PC-3 (cell line): ENCODE measurements around the gene ZNF316. TPM values are rescaled to one million over a fixed set of nuclear protein-coding genes. Genes with fewer than 3 reads are reported as not detected.

ENCODE experiments used
- ATAC-seq: fragments of 200-7000 bp; cut with Tn5 transposase; 2 replicates; pipeline ENCODE4 v1.9.1; 2020; ENCODE audit warnings: mild to moderate bottlenecking, moderate library complexity
- BruUV-seq: library from RNA; stranded (reverse); fragments of 400-500 nt; replicated peaks from 2 replicates; lab custom pipeline; 2021; lab: Mats Ljungman, UMichigan
- CTCF ChIA-PET: fragments of 300-600 bp; sonication (Branson Sonifier 250); formaldehyde crosslinking; loops from one replicate; lab custom pipeline; 2022; ENCODE audit warnings: antibody characterized with exemption; lab: Charles Lee
- POLR2A ChIA-PET: fragments of 300-600 bp; sonication (Branson Sonifier 250); formaldehyde crosslinking; loops from one replicate; lab custom pipeline; 2022; ENCODE audit warnings: antibody characterized with exemption; ENCODE audit not compliant: unreplicated experiment; lab: Charles Lee
- DNase-seq: peaks from one replicate; pipeline ENCODE4 v3.0.0-alpha.2; 2015
- H2AFZ ChIP-seq: fragments of 300-600 bp; sonication (generic); 2 replicates; pipeline ENCODE4 v1.6.0; 2016; ENCODE audit warnings: antibody characterized with exemption, low read length
- H3F3A ChIP-seq: fragments of 300-600 bp; sonication (generic); one replicate; pipeline ENCODE4 v1.6.0; 2017; ENCODE audit warnings: antibody characterized with exemption, low read length, control low read depth, mild to moderate bottlenecking; ENCODE audit not compliant: unreplicated experiment
- H3K27ac ChIP-seq: fragments of 300-600 bp; sonication (generic); 2 replicates; pipeline ENCODE4 v1.5.1; 2016; ENCODE audit warnings: mild to moderate bottlenecking, low read length
- H3K27me3 ChIP-seq: fragments of 300-600 bp; sonication (generic); 2 replicates; pipeline ENCODE4 v1.6.1; 2016; ENCODE audit warnings: low read length, mixed read lengths
- H3K36me3 ChIP-seq: fragments of 300-600 bp; sonication (generic); 2 replicates; pipeline ENCODE4 v1.6.1; 2016; ENCODE audit warnings: low read depth, mixed run types, low read length, mixed read lengths
- H3K4me1 ChIP-seq: fragments of 300-600 bp; sonication (generic); 2 replicates; pipeline ENCODE4 v1.5.1; 2016; ENCODE audit warnings: low read length; ENCODE audit not compliant: insufficient read depth
- H3K4me2 ChIP-seq: fragments of 300-600 bp; sonication (generic); 2 replicates; pipeline ENCODE4 v1.6.0; 2016; ENCODE audit warnings: low read length
- H3K4me3 ChIP-seq: fragments of 300-600 bp; sonication (generic); 2 replicates; pipeline ENCODE4 v1.5.1; 2016; ENCODE audit warnings: mild to moderate bottlenecking, low read length, mixed read lengths
- H3K79me2 ChIP-seq: fragments of 300-600 bp; sonication (generic); 2 replicates; pipeline ENCODE4 v1.6.1; 2017; ENCODE audit warnings: low read length, mixed read lengths
- H3K9ac ChIP-seq: fragments of 300-600 bp; sonication (generic); 2 replicates; pipeline ENCODE4 v1.6.0; 2016; ENCODE audit warnings: mild to moderate bottlenecking, low read length
- H3K9me2 ChIP-seq: fragments of 300-600 bp; sonication (generic); replicated peaks from 2 replicates; pipeline ENCODE4 v1.6.1; 2016; ENCODE audit warnings: mixed run types, low read length, mixed read lengths
- H3K9me3 ChIP-seq: fragments of 300-600 bp; sonication (generic); 2 replicates; pipeline ENCODE4 v1.6.1; 2016; ENCODE audit warnings: low read length, mixed read lengths
- H4K20me1 ChIP-seq: fragments of 300-600 bp; sonication (generic); 2 replicates; pipeline ENCODE4 v1.6.1; 2016; ENCODE audit warnings: low read length, mixed read lengths
- CTCF ChIP-seq: fragments of 300-600 bp; sonication (generic); conservative IDR thresholded peaks from 2 replicates; pipeline ENCODE4 v1.5.1; 2017; ENCODE audit warnings: antibody characterized with exemption, low read depth, mild to moderate bottlenecking, low read length
- EZH2 ChIP-seq: fragments of 300-600 bp; sonication (generic); IDR thresholded peaks from one replicate; pipeline ENCODE4 v1.6.1; 2017; ENCODE audit warnings: antibody characterized with exemption, mild to moderate bottlenecking, low read length; ENCODE audit not compliant: unreplicated experiment
- EZH2phosphoT487 ChIP-seq: fragments of 300-600 bp; sonication (generic); IDR thresholded peaks from 2 replicates; pipeline ENCODE4 v1.6.1; 2018; ENCODE audit warnings: mild to moderate bottlenecking, antibody characterized with exemption, low read length, borderline replicate concordance
- intact Hi-C: fragments of 100-400 bp; cut with micrococcal nuclease; formaldehyde crosslinking; loops from 2 replicates; pipeline ENCODE4 v1.9.0; 2023
- total RNA-seq: library from RNA; depleted of rRNA; stranded (reverse); fragments of >200 nt; gene quantifications from 2 replicates; pipeline ENCODE4 v1.2.3, GENCODE V29; 2014

ZNF316 gene
- total RNA-seq, 1 experiment from 2014 or later, result 17.5 TPM

GRCh38 chr7:6642861-6643640 lies 5.9 kb downstream of the ZNF316 start:
- TF ChIP-seq EZH2 (no peak), EZH2phosphoT487 (no peak), CTCF (no peak)
- intact Hi-C loops, result no loop called here
- Histone ChIP-seq H3K9me3 (no peaks in the 10 kb centered on the region), H3F3A (no peaks in the 10 kb centered on the region), H3K27me3 (no peaks in the 10 kb centered on the region), H3K4me3 (no peak overlapping the region), H3K4me1 (peaks cover 6% of the 10 kb centered on the region; the same call in 1 of the 2 replicates), H3K4me2 (no peak overlapping the region), H3K9ac (no peak overlapping the region), H4K20me1 (no peaks in the 10 kb centered on the region), H3K27ac (no peak overlapping the region), H3K79me2 (peaks cover 30% of the 10 kb centered on the region), H3K36me3 (peaks cover 17% of the 10 kb centered on the region), H3K9me2 (no peaks in the 10 kb centered on the region), H2AFZ (no peak overlapping the region)
- BruUV-seq, result no TSS peak
- DNase-seq (no peak), ATAC-seq (no peak)
- ChIA-PET POLR2A (no interaction called here), CTCF (no interaction called here)

- no peaks in the 10 kb centered on the region for H4K20me1 ChIP-seq
- no peaks in the 10 kb centered on the region for H3K4me1 ChIP-seq
- no peak overlapping the region for H3K27ac ChIP-seq
- DNase-seq (no peak), ATAC-seq (no peak)
- BruUV-seq, result no TSS peak
- ChIA-PET CTCF (no interaction called here), POLR2A (no interaction called here)
- no peak overlapping the region for H3K4me3 ChIP-seq
- H3F3A ChIP-seq, result no peaks in the 10 kb centered on the region
- H3K9ac ChIP-seq, result no peak overlapping the region
- no peaks in the 10 kb centered on the region for H3K9me3 ChIP-seq
- peaks cover 20% of the 10 kb centered on the region for H3K79me2 ChIP-seq
- intact Hi-C loops, result no loop called here
- TF ChIP-seq EZH2 (no peak), EZH2phosphoT487 (no peak), CTCF (no peak)
- H3K9me2 ChIP-seq, result no peaks in the 10 kb centered on the region
- H2AFZ ChIP-seq, result no peak overlapping the region
- H3K27me3 ChIP-seq, result no peaks in the 10 kb centered on the region
- no peak overlapping the region for H3K4me2 ChIP-seq
- peaks cover 21% of the 10 kb centered on the region for H3K36me3 ChIP-seq
These were observed 7.0 kb downstream of the ZNF316 start for GRCh38 chr7:6643915-6644625.

- DNase-seq, result no peak
- BruUV-seq, result no TSS peak
- peaks cover 21% of the 10 kb centered on the region for H3K36me3 ChIP-seq
- H3K27ac ChIP-seq, result no peak overlapping the region
- intact Hi-C loops, result no loop called here
- H3K9me3 ChIP-seq, result no peaks in the 10 kb centered on the region
- no peaks in the 10 kb centered on the region for H3K27me3 ChIP-seq
- TF ChIP-seq EZH2 (no peak), CTCF (no peak), EZH2phosphoT487 (no peak)
- no peaks in the 10 kb centered on the region for H3K4me1 ChIP-seq
- POLR2A ChIA-PET, result no interaction called here
- ATAC-seq, result no peak
- H4K20me1 ChIP-seq, result no peaks in the 10 kb centered on the region
- no peaks in the 10 kb centered on the region for H3F3A ChIP-seq
- no peak overlapping the region for H3K9ac ChIP-seq
- no peak overlapping the region for H3K4me2 ChIP-seq
- H2AFZ ChIP-seq, result no peak overlapping the region
- no peak overlapping the region for H3K4me3 ChIP-seq
- no peaks in the 10 kb centered on the region for H3K9me2 ChIP-seq
- CTCF ChIA-PET, result no interaction called here
- H3K79me2 ChIP-seq, result peaks cover 13% of the 10 kb centered on the region
These were observed 7.6 kb downstream of the ZNF316 start for GRCh38 chr7:6644728-6645127.
